Progenitor cell of endocrine pancreas (in vitro differentiated cells): ENCODE results near the gene POU1F1. TPM values are rescaled to one million over a fixed set of nuclear protein-coding genes. Genes with fewer than 3 reads are reported as not detected.
"Not testable (repeated sequence)": the region's sequence is repeated elsewhere in the genome, so short reads cannot be mapped to it uniquely, and the experiment has no call there.

Source experiments
- DNase-seq: peaks from one replicate; pipeline ENCODE4 v3.0.0; 2021; ENCODE audit warnings: low spot score; ENCODE audit not compliant: unreplicated experiment
- H3K27ac Mint-ChIP-seq: 2 replicates; pipeline ENCODE4 v1.8.0; 2021; ENCODE audit warnings: mild to moderate bottlenecking, moderate library complexity, mixed read lengths
- H3K27me3 Mint-ChIP-seq: 2 replicates; pipeline ENCODE4 v1.8.0; 2021; ENCODE audit warnings: mixed read lengths
- H3K36me3 Mint-ChIP-seq: 2 replicates; pipeline ENCODE4 v1.8.0; 2022; ENCODE audit warnings: mixed read lengths; ENCODE audit not compliant: insufficient read depth
- H3K4me1 Mint-ChIP-seq: 2 replicates; pipeline ENCODE4 v1.8.0; 2021; ENCODE audit warnings: low read depth, mixed read lengths
- H3K4me3 Mint-ChIP-seq: 2 replicates; pipeline ENCODE4 v1.8.0; 2021; ENCODE audit warnings: low read depth, mild to moderate bottlenecking, moderate library complexity, mixed read lengths
- H3K9me3 Mint-ChIP-seq: 2 replicates; pipeline ENCODE4 v1.8.0; 2021; ENCODE audit warnings: low read depth, mixed read lengths
- CTCF ChIP-seq: fragments of 200-600 bp; sonication (generic); IDR thresholded peaks from one replicate; pipeline ENCODE4 v1.5.0; 2021; ENCODE audit warnings: antibody characterized with exemption, mild to moderate bottlenecking; ENCODE audit not compliant: unreplicated experiment
- total RNA-seq: library from RNA; stranded (reverse); gene quantifications from 2 replicates; pipeline ENCODE4 v1.2.1, GENCODE V29; 2021

The POU1F1 gene
- total RNA-seq, 1 donor from 2014 or later = not detected

- no peak overlapping the region for H3K4me3 Mint-ChIP-seq
- H3K9me3 Mint-ChIP-seq = peaks cover 2% of the 10 kb centered on the region
- DNase-seq = no peak
- no peak for TF ChIP-seq CTCF
- H3K36me3 Mint-ChIP-seq = no peaks in the 10 kb centered on the region
- no peak overlapping the region for H3K27ac Mint-ChIP-seq
- H3K4me1 Mint-ChIP-seq = peaks cover 10% of the 10 kb centered on the region
- H3K27me3 Mint-ChIP-seq = no peaks in the 10 kb centered on the region
These were observed 37.3 kb upstream of the POU1F1 start for GRCh38 chr3:87313641-87314040.

- TF ChIP-seq CTCF = no peak
- peaks cover 2% of the 10 kb centered on the region for H3K9me3 Mint-ChIP-seq
- H3K4me1 Mint-ChIP-seq = peaks cover 6% of the 10 kb centered on the region
- no peak overlapping the region for H3K4me3 Mint-ChIP-seq
- no peaks in the 10 kb centered on the region for H3K27me3 Mint-ChIP-seq
- H3K36me3 Mint-ChIP-seq = no peaks in the 10 kb centered on the region
- DNase-seq = no peak
- no peak overlapping the region for H3K27ac Mint-ChIP-seq
These were observed 34.9 kb upstream of the POU1F1 start for GRCh38 chr3:87311309-87311708.

GRCh38 chr3:87309601-87310000 is 33.2 kb upstream of the POU1F1 start:
- Mint-ChIP-seq H3K27ac (no peak overlapping the region), H3K27me3 (no peaks in the 10 kb centered on the region), H3K4me3 (no peak overlapping the region), H3K4me1 (peaks cover 10% of the 10 kb centered on the region), H3K9me3 (no peaks in the 10 kb centered on the region), H3K36me3 (no peaks in the 10 kb centered on the region)
- no peak for DNase-seq
- no peak for TF ChIP-seq CTCF

GRCh38 chr3:87307805-87308204 is 31.4 kb upstream of the POU1F1 start:
- H3K4me3 Mint-ChIP-seq = no peak overlapping the region
- H3K27me3 Mint-ChIP-seq = no peaks in the 10 kb centered on the region
- H3K27ac Mint-ChIP-seq = no peak overlapping the region
- H3K9me3 Mint-ChIP-seq = no peaks in the 10 kb centered on the region
- peaks cover 10% of the 10 kb centered on the region for H3K4me1 Mint-ChIP-seq
- no peaks in the 10 kb centered on the region for H3K36me3 Mint-ChIP-seq
- no peak for TF ChIP-seq CTCF
- DNase-seq = no peak

- DNase-seq = no peak
- H3K27ac Mint-ChIP-seq = no peak overlapping the region
- H3K36me3 Mint-ChIP-seq = no peaks in the 10 kb centered on the region
- peaks cover 10% of the 10 kb centered on the region for H3K4me1 Mint-ChIP-seq
- H3K4me3 Mint-ChIP-seq = no peak overlapping the region
- no peaks in the 10 kb centered on the region for H3K27me3 Mint-ChIP-seq
- no peaks in the 10 kb centered on the region for H3K9me3 Mint-ChIP-seq
- no peak for TF ChIP-seq CTCF
These were observed 29.1 kb upstream of the POU1F1 start for GRCh38 chr3:87305517-87305916.

GRCh38 chr3:87305031-87305430 is 28.6 kb upstream of the POU1F1 start:
- not testable (repeated sequence) for H3K9me3 Mint-ChIP-seq, H3K4me3 Mint-ChIP-seq, H3K27ac Mint-ChIP-seq, H3K36me3 Mint-ChIP-seq, H3K4me1 Mint-ChIP-seq, H3K27me3 Mint-ChIP-seq, DNase-seq
